Fibroblast of lung (primary cell): ENCODE results near the gene TENT5A. TPM values are rescaled to one million over a fixed set of nuclear protein-coding genes. Genes with fewer than 3 reads are reported as not detected.

Source experiments
- DNase-seq, 2 donors: peaks; one replicate each; pipeline versions ENCODE4 v3.0.0 to v3.0.0-alpha.2; 2010; ENCODE audit warnings: low read depth in 2 of 2
- H2AFZ ChIP-seq: 2 replicates; pipeline ENCODE4 v1.5.1; 2012; ENCODE audit warnings: low read length, control low read depth, inconsistent platforms
- H3K27ac ChIP-seq: 2 replicates; pipeline ENCODE4 v1.5.1; 2011; ENCODE audit warnings: low read length, control low read depth; ENCODE audit not compliant: insufficient read depth
- H3K27me3 ChIP-seq: 2 replicates; pipeline ENCODE4 v1.5.1; 2011; ENCODE audit warnings: mild to moderate bottlenecking, low read length; ENCODE audit not compliant: control insufficient read depth, insufficient read depth
- H3K36me3 ChIP-seq: 2 replicates; pipeline ENCODE4 v1.5.1; 2011; ENCODE audit warnings: low read length; ENCODE audit not compliant: control insufficient read depth, insufficient read depth
- H3K4me1 ChIP-seq: 2 replicates; pipeline ENCODE4 v1.5.1; 2011; ENCODE audit warnings: low read length; ENCODE audit not compliant: control insufficient read depth, insufficient read depth; ENCODE audit errors: extremely low read depth
- H3K4me2 ChIP-seq: 2 replicates; pipeline ENCODE4 v1.5.1; 2011; ENCODE audit warnings: low read length, control low read depth; ENCODE audit not compliant: insufficient read depth; ENCODE audit errors: extremely low read depth
- H3K4me3 ChIP-seq, 4 experiments: fragments of 200-600 bp in 1 of 4; sonication (generic) in 1 of 4; replicated peaks in 1 of 4; 2 replicates each; pipeline ENCODE4 v1.5.1; 2011 to 2016; ENCODE audit warnings: low read length in 4 of 4, low read depth in 3 of 4, mild to moderate bottlenecking in 3 of 4, control low read depth in 2 of 4, inconsistent platforms in 1 of 4, mixed read lengths in 1 of 4; ENCODE audit not compliant: insufficient read depth in 1 of 4; ENCODE audit errors: control extremely low read depth in 1 of 4
- H3K79me2 ChIP-seq: 2 replicates; pipeline ENCODE4 v1.5.1; 2012; ENCODE audit warnings: mild to moderate bottlenecking, low read length, inconsistent platforms; ENCODE audit not compliant: control insufficient read depth, insufficient read depth
- H3K9ac ChIP-seq: 2 replicates; pipeline ENCODE4 v1.5.1; 2011; ENCODE audit warnings: mild to moderate bottlenecking, low read length, control low read depth; ENCODE audit not compliant: insufficient read depth
- H3K9me3 ChIP-seq: 2 replicates; pipeline ENCODE4 v1.5.1; 2012; ENCODE audit warnings: low read depth, low read length; ENCODE audit not compliant: control insufficient read depth, insufficient read depth
- H4K20me1 ChIP-seq: 2 replicates; pipeline ENCODE4 v1.5.1; 2011; ENCODE audit warnings: low read length; ENCODE audit not compliant: control insufficient read depth, insufficient read depth; ENCODE audit errors: extremely low read depth
- EZH2 ChIP-seq: IDR thresholded peaks from 2 replicates; pipeline ENCODE4 v1.5.1; 2012; ENCODE audit warnings: low read length, control low read depth, mild to moderate bottlenecking; ENCODE audit errors: missing control alignments
- polyA plus RNA-seq, 2 donors: library from polyadenylated mRNA; depleted of rRNA in 1 of 2; stranded (reverse) in 1 of 2; unstranded in 1 of 2; fragments of >200 nt; gene quantifications; 2 replicates each; pipeline ENCODE4 v1.2.1, GENCODE V29; 2011 to 2012; ENCODE audit warnings: missing spikeins in 1 of 2
- total RNA-seq: library from RNA; depleted of rRNA; stranded (reverse); fragments of >200 nt; gene quantifications from 2 replicates; pipeline ENCODE4 v1.2.1, GENCODE V29; 2014
- TF ChIP-seq, protein P1 (sequence below), 2 donors: IDR thresholded peaks in 1 of 2; conservative IDR thresholded peaks in 1 of 2; 1 replicate in 1 of 2; 2 replicates in 1 of 2; pipeline ENCODE4 v1.5.1; 2011 to 2012; ENCODE audit warnings: low read length in 2 of 2, control low read depth in 1 of 2, inconsistent platforms in 1 of 2, low read depth in 1 of 2, mild to moderate bottlenecking in 1 of 2

Gene TENT5A
- total and polyA plus RNA-seq, 2 donors (not counting 1 experiment from before 2014, with no cell fraction given): 8.3 to 24.6 TPM

DNA sequence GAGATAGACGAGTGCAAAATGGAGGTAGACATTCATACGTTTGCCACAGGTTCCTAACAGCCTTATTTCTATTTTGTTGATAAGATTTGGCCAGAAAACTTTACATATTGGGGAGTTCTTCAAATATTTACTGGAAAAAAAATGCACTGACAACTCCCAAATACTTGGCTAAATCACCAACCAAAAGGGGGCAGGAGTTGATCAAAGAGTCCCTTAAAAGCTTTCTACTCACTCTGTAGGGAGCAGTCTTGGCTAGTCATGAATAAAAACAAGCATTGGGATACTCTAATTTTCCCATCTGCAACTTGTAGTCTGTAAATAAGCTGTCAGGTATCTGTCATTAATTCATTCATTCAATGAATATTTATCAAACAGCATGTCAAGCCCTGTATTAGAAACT is 18.4 kb downstream of the TENT5A start:
- no peak overlapping the region for H2AFZ ChIP-seq

DNA sequence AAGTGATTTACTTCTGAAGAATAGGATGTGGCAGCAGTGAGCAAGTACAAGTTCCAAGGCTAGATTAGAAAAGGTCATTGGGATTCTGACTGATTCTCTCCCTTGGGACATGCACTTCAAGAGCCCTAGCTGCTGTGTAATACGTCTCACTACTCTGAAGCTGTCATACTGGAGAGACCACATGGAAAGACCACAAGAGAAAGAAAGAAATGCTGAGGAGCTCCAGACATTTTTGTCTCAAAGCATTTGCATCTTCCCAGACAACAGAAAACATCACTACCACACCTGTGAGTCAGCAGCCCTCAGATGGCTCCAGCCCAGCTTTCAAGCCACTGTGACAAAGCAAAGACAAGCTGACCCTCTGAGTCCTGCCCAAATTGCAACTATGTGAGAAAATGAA is 20.7 kb downstream of the TENT5A start:
- TF ChIP-seq, protein P1, sequence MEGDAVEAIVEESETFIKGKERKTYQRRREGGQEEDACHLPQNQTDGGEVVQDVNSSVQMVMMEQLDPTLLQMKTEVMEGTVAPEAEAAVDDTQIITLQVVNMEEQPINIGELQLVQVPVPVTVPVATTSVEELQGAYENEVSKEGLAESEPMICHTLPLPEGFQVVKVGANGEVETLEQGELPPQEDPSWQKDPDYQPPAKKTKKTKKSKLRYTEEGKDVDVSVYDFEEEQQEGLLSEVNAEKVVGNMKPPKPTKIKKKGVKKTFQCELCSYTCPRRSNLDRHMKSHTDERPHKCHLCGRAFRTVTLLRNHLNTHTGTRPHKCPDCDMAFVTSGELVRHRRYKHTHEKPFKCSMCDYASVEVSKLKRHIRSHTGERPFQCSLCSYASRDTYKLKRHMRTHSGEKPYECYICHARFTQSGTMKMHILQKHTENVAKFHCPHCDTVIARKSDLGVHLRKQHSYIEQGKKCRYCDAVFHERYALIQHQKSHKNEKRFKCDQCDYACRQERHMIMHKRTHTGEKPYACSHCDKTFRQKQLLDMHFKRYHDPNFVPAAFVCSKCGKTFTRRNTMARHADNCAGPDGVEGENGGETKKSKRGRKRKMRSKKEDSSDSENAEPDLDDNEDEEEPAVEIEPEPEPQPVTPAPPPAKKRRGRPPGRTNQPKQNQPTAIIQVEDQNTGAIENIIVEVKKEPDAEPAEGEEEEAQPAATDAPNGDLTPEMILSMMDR (conservative IDR thresholded peaks at IDR 0.05 in 1 of 2, IDR thresholded peaks at IDR 0.05 in 1 of 2; ENCODE audit: low read depth in 1 of 2, low read length in 2 of 2): no peak
- no peak for TF ChIP-seq EZH2
- Histone ChIP-seq H3K4me1 (no peaks in the 10 kb centered on the region), H3K36me3 (no peaks in the 10 kb centered on the region), H3K4me2 (no peak overlapping the region), H3K9ac (no peak overlapping the region), H3K4me3 (no peak overlapping the region), H3K27ac (no peak overlapping the region), H4K20me1 (no peaks in the 10 kb centered on the region), H3K27me3 (no peaks in the 10 kb centered on the region), H2AFZ (no peak overlapping the region), H3K79me2 (no peaks in the 10 kb centered on the region), H3K9me3 (no peaks in the 10 kb centered on the region)
- DNase-seq: peak in 1 of 2 donors; percentile 83

More for the DNA sequence above, 18.4 kb downstream of the TENT5A start:
- no peaks in the 10 kb centered on the region for H3K27me3 ChIP-seq
- no peak overlapping the region for H3K27ac ChIP-seq
- H3K4me3 ChIP-seq: no peak overlapping the region
- H3K79me2 ChIP-seq: no peaks in the 10 kb centered on the region
- no peaks in the 10 kb centered on the region for H3K9me3 ChIP-seq
- no peaks in the 10 kb centered on the region for H3K36me3 ChIP-seq
- H3K4me2 ChIP-seq: no peak overlapping the region
- H3K9ac ChIP-seq: no peak overlapping the region
- H4K20me1 ChIP-seq: no peaks in the 10 kb centered on the region
- H3K4me1 ChIP-seq: no peaks in the 10 kb centered on the region
- TF ChIP-seq, protein P1 (conservative IDR thresholded peaks at IDR 0.05 in 1 of 2, IDR thresholded peaks at IDR 0.05 in 1 of 2; ENCODE audit: low read depth in 1 of 2, low read length in 2 of 2): peak in 1 of 2 donors; percentile 19
- no peak for TF ChIP-seq EZH2
- peak in 1 of 2 donors; percentile 32 for DNase-seq

DNA sequence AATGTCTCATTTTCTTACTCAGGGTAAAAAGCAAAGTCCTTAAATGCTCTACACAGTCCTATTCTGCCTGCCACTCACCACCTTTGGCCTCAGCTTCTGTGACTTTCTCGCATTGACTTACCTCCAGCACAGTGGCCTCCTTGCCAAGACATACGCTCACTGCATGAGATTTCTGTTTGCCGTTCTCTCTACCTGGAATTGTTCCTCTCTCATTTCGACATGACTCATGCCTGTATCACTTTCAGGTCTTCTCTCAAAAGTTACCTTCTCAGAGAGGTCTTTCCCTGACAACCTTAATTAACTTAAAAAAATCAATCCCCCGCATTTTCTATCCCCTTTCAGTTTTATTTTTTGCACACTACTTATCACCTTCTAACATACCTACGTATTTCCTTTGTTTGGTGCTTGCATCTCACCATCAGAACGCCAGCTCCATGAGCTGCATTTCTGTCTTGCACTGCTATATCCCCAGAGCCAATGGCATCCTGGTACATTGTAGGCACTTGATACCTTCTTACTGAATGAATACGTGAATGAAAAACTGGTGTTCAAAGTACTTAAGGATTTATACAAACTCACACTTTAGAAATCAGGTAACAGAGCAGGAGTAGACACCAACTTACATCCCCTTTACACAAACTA is 24.5 kb downstream of the TENT5A start:
- H2AFZ ChIP-seq: no peak overlapping the region
- H3K4me2 ChIP-seq: no peak overlapping the region
- no peak overlapping the region for H3K27ac ChIP-seq
- no peaks in the 10 kb centered on the region for H3K27me3 ChIP-seq
- H3K9ac ChIP-seq: no peak overlapping the region
- H3K36me3 ChIP-seq: no peaks in the 10 kb centered on the region
- no peaks in the 10 kb centered on the region for H3K9me3 ChIP-seq
- no peaks in the 10 kb centered on the region for H4K20me1 ChIP-seq
- H3K4me3 ChIP-seq: no peak overlapping the region
- no peaks in the 10 kb centered on the region for H3K4me1 ChIP-seq
- no peak for TF ChIP-seq EZH2
- TF ChIP-seq, protein P1 (conservative IDR thresholded peaks at IDR 0.05 in 1 of 2, IDR thresholded peaks at IDR 0.05 in 1 of 2; ENCODE audit: low read depth in 1 of 2, low read length in 2 of 2): no peak
- no peak for DNase-seq
- H3K79me2 ChIP-seq: no peaks in the 10 kb centered on the region
